Measurements from ENCODE around the gene H1-8.

GRCh38 chr3:129593230-129593594 lies 50.2 kb downstream of the H1-8 start:
- TF ChIP-seq CTCF (IDR thresholded peaks at IDR 0.05) (no peak), EP300 (IDR thresholded peaks at IDR 0.05) (no peak)

Data from tibial nerve (tissue), 4 donors.